ENCODE measurements around the gene FGF6.

The FGF6 gene

GRCh38 chr12:4402996-4403395 is 42.6 kb downstream of the FGF6 start:
- Histone ChIP-seq H3K4me1 (ENCODE audit: control insufficient read depth in 1 of 2, insufficient read depth in 2 of 2, low read length in 2 of 2) (no peaks in the 10 kb centered on the region), H3K36me3 (ENCODE audit: control insufficient read depth in 1 of 2, insufficient read depth in 2 of 2, low read length in 2 of 2) (no peaks in the 10 kb centered on the region), H3K4me3 (ENCODE audit: low read depth in 1 of 2, low read length in 2 of 2) (no peak overlapping the region), H3K27ac (ENCODE audit: low read depth, low read length) (no peak overlapping the region), H3K9ac (ENCODE audit: low read depth in 1 of 2, low read length in 2 of 2) (no peak overlapping the region), H3K27me3 (ENCODE audit: control insufficient read depth in 1 of 2, insufficient read depth in 2 of 2, low read length in 2 of 2) (no peaks in the 10 kb centered on the region), H3K9me3 (ENCODE audit: control insufficient read depth in 1 of 2, low read length in 2 of 2) (no peaks in the 10 kb centered on the region)

GRCh38 chr12:4401117-4401516 is 44.5 kb downstream of the FGF6 start:
- Histone ChIP-seq H3K4me3 (ENCODE audit: low read depth in 1 of 2, low read length in 2 of 2) (no peak overlapping the region), H3K9me3 (ENCODE audit: control insufficient read depth in 1 of 2, low read length in 2 of 2) (no peaks in the 10 kb centered on the region), H3K27ac (ENCODE audit: low read depth, low read length) (no peak overlapping the region), H3K36me3 (ENCODE audit: control insufficient read depth in 1 of 2, insufficient read depth in 2 of 2, low read length in 2 of 2) (no peaks in the 10 kb centered on the region), H3K27me3 (ENCODE audit: control insufficient read depth in 1 of 2, insufficient read depth in 2 of 2, low read length in 2 of 2) (no peaks in the 10 kb centered on the region), H3K4me1 (ENCODE audit: control insufficient read depth in 1 of 2, insufficient read depth in 2 of 2, low read length in 2 of 2) (no peaks in the 10 kb centered on the region), H3K9ac (ENCODE audit: low read depth in 1 of 2, low read length in 2 of 2) (no peak overlapping the region)

- Histone ChIP-seq H3K27me3 (ENCODE audit: control insufficient read depth in 1 of 2, insufficient read depth in 2 of 2, low read length in 2 of 2) (no peaks in the 10 kb centered on the region), H3K4me3 (ENCODE audit: low read depth in 1 of 2, low read length in 2 of 2) (no peak overlapping the region), H3K36me3 (ENCODE audit: control insufficient read depth in 1 of 2, insufficient read depth in 2 of 2, low read length in 2 of 2) (no peaks in the 10 kb centered on the region), H3K9ac (ENCODE audit: low read depth in 1 of 2, low read length in 2 of 2) (no peak overlapping the region), H3K27ac (ENCODE audit: low read depth, low read length) (no peak overlapping the region), H3K9me3 (ENCODE audit: control insufficient read depth in 1 of 2, low read length in 2 of 2) (no peaks in the 10 kb centered on the region), H3K4me1 (ENCODE audit: control insufficient read depth in 1 of 2, insufficient read depth in 2 of 2, low read length in 2 of 2) (no peaks in the 10 kb centered on the region)
Measured at GRCh38 chr12:4395818-4396217, 49.8 kb downstream of the FGF6 start.

- Histone ChIP-seq H3K4me3 (ENCODE audit: low read depth in 1 of 2, low read length in 2 of 2) (no peak overlapping the region), H3K36me3 (ENCODE audit: control insufficient read depth in 1 of 2, insufficient read depth in 2 of 2, low read length in 2 of 2) (no peaks in the 10 kb centered on the region), H3K9me3 (ENCODE audit: control insufficient read depth in 1 of 2, low read length in 2 of 2) (no peaks in the 10 kb centered on the region), H3K27me3 (ENCODE audit: control insufficient read depth in 1 of 2, insufficient read depth in 2 of 2, low read length in 2 of 2) (peaks cover 0 to 2% of the 10 kb centered on the region in 2 donors), H3K4me1 (ENCODE audit: control insufficient read depth in 1 of 2, insufficient read depth in 2 of 2, low read length in 2 of 2) (no peaks in the 10 kb centered on the region), H3K27ac (ENCODE audit: low read depth, low read length) (no peak overlapping the region), H3K9ac (ENCODE audit: low read depth in 1 of 2, low read length in 2 of 2) (no peak overlapping the region)
Measured at GRCh38 chr12:4393211-4393610, 52.4 kb downstream of the FGF6 start.

- Histone ChIP-seq H3K36me3 (ENCODE audit: control insufficient read depth in 1 of 2, insufficient read depth in 2 of 2, low read length in 2 of 2) (no peaks in the 10 kb centered on the region), H3K9ac (ENCODE audit: low read depth in 1 of 2, low read length in 2 of 2) (no peak overlapping the region), H3K4me1 (ENCODE audit: control insufficient read depth in 1 of 2, insufficient read depth in 2 of 2, low read length in 2 of 2) (no peaks in the 10 kb centered on the region), H3K27ac (ENCODE audit: low read depth, low read length) (no peak overlapping the region), H3K27me3 (ENCODE audit: control insufficient read depth in 1 of 2, insufficient read depth in 2 of 2, low read length in 2 of 2) (peaks cover 0 to 2% of the 10 kb centered on the region in 2 donors), H3K9me3 (ENCODE audit: control insufficient read depth in 1 of 2, low read length in 2 of 2) (no peaks in the 10 kb centered on the region), H3K4me3 (ENCODE audit: low read depth in 1 of 2, low read length in 2 of 2) (no peak overlapping the region)
Measured at GRCh38 chr12:4392223-4392742, 53.3 kb downstream of the FGF6 start.

GRCh38 chr12:4388662-4389061 is 57.0 kb downstream of the FGF6 start:
- Histone ChIP-seq H3K9ac (ENCODE audit: low read depth in 1 of 2, low read length in 2 of 2) (no peak overlapping the region), H3K4me3 (ENCODE audit: low read depth in 1 of 2, low read length in 2 of 2) (no peak overlapping the region), H3K9me3 (ENCODE audit: control insufficient read depth in 1 of 2, low read length in 2 of 2) (no peaks in the 10 kb centered on the region), H3K4me1 (ENCODE audit: control insufficient read depth in 1 of 2, insufficient read depth in 2 of 2, low read length in 2 of 2) (no peaks in the 10 kb centered on the region), H3K27ac (ENCODE audit: low read depth, low read length) (no peak overlapping the region), H3K27me3 (ENCODE audit: control insufficient read depth in 1 of 2, insufficient read depth in 2 of 2, low read length in 2 of 2) (peaks cover 0 to 2% of the 10 kb centered on the region in 2 donors), H3K36me3 (ENCODE audit: control insufficient read depth in 1 of 2, insufficient read depth in 2 of 2, low read length in 2 of 2) (no peaks in the 10 kb centered on the region)

GRCh38 chr12:4388032-4388431 is 57.6 kb downstream of the FGF6 start:
- H3K9me3 ChIP-seq (ENCODE audit: control insufficient read depth in 1 of 2, low read length in 2 of 2) = no peaks in the 10 kb centered on the region
- H3K9ac ChIP-seq (ENCODE audit: low read depth in 1 of 2, low read length in 2 of 2) = no peak overlapping the region
- H3K4me1 ChIP-seq (ENCODE audit: control insufficient read depth in 1 of 2, insufficient read depth in 2 of 2, low read length in 2 of 2) = no peaks in the 10 kb centered on the region
- no peaks in the 10 kb centered on the region for H3K36me3 ChIP-seq (ENCODE audit: control insufficient read depth in 1 of 2, insufficient read depth in 2 of 2, low read length in 2 of 2)
- H3K27ac ChIP-seq (ENCODE audit: low read depth, low read length) = no peak overlapping the region
- no peak overlapping the region for H3K4me3 ChIP-seq (ENCODE audit: low read depth in 1 of 2, low read length in 2 of 2)
- peaks cover 0 to 2% of the 10 kb centered on the region in 2 donors for H3K27me3 ChIP-seq (ENCODE audit: control insufficient read depth in 1 of 2, insufficient read depth in 2 of 2, low read length in 2 of 2)

- H3K9ac ChIP-seq (ENCODE audit: low read depth in 1 of 2, low read length in 2 of 2) = no peak overlapping the region
- H3K27me3 ChIP-seq (ENCODE audit: control insufficient read depth in 1 of 2, insufficient read depth in 2 of 2, low read length in 2 of 2) = peaks cover 0 to 2% of the 10 kb centered on the region in 2 donors
Measured at GRCh38 chr12:4387607-4388006, 58.0 kb downstream of the FGF6 start.

GRCh38 chr12:4386801-4387200 is 58.8 kb downstream of the FGF6 start:
- Histone ChIP-seq H3K36me3 (ENCODE audit: control insufficient read depth in 1 of 2, insufficient read depth in 2 of 2, low read length in 2 of 2) (no peaks in the 10 kb centered on the region), H3K9ac (ENCODE audit: low read depth in 1 of 2, low read length in 2 of 2) (no peak overlapping the region), H3K27me3 (ENCODE audit: control insufficient read depth in 1 of 2, insufficient read depth in 2 of 2, low read length in 2 of 2) (peaks cover 0 to 2% of the 10 kb centered on the region in 2 donors), H3K4me3 (ENCODE audit: low read depth in 1 of 2, low read length in 2 of 2) (no peak overlapping the region), H3K4me1 (ENCODE audit: control insufficient read depth in 1 of 2, insufficient read depth in 2 of 2, low read length in 2 of 2) (no peaks in the 10 kb centered on the region), H3K9me3 (ENCODE audit: control insufficient read depth in 1 of 2, low read length in 2 of 2) (no peaks in the 10 kb centered on the region), H3K27ac (ENCODE audit: low read depth, low read length) (no peak overlapping the region)

More at GRCh38 chr12:4387607-4388006, 58.0 kb downstream of the FGF6 start:
- Histone ChIP-seq H3K4me1 (ENCODE audit: control insufficient read depth in 1 of 2, insufficient read depth in 2 of 2, low read length in 2 of 2) (no peaks in the 10 kb centered on the region), H3K4me3 (ENCODE audit: low read depth in 1 of 2, low read length in 2 of 2) (no peak overlapping the region), H3K27ac (ENCODE audit: low read depth, low read length) (no peak overlapping the region), H3K36me3 (ENCODE audit: control insufficient read depth in 1 of 2, insufficient read depth in 2 of 2, low read length in 2 of 2) (no peaks in the 10 kb centered on the region), H3K9me3 (ENCODE audit: control insufficient read depth in 1 of 2, low read length in 2 of 2) (no peaks in the 10 kb centered on the region)

Measured in duodenal mucosa (tissue), 2 donors.